ENCODE results near the gene SPECC1L. TPM values are rescaled to one million over a fixed set of nuclear protein-coding genes. Genes with fewer than 3 reads are reported as not detected.

SPECC1L gene, protein sequence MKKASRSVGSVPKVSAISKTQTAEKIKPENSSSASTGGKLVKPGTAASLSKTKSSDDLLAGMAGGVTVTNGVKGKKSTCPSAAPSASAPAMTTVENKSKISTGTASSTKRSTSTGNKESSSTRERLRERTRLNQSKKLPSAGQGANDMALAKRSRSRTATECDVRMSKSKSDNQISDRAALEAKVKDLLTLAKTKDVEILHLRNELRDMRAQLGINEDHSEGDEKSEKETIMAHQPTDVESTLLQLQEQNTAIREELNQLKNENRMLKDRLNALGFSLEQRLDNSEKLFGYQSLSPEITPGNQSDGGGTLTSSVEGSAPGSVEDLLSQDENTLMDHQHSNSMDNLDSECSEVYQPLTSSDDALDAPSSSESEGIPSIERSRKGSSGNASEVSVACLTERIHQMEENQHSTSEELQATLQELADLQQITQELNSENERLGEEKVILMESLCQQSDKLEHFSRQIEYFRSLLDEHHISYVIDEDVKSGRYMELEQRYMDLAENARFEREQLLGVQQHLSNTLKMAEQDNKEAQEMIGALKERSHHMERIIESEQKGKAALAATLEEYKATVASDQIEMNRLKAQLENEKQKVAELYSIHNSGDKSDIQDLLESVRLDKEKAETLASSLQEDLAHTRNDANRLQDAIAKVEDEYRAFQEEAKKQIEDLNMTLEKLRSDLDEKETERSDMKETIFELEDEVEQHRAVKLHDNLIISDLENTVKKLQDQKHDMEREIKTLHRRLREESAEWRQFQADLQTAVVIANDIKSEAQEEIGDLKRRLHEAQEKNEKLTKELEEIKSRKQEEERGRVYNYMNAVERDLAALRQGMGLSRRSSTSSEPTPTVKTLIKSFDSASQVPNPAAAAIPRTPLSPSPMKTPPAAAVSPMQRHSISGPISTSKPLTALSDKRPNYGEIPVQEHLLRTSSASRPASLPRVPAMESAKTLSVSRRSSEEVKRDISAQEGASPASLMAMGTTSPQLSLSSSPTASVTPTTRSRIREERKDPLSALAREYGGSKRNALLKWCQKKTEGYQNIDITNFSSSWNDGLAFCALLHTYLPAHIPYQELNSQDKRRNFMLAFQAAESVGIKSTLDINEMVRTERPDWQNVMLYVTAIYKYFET
- 14.1 and 15.1 TPM in 2 replicates for total RNA-seq (2014; rRNA removed)
- Bru-seq, nascent RNA, result percentile 76 among the genes with signal in this experiment
- BruChase-seq, experiment 1, labeled RNA remaining after a 6-hour chase, result percentile 97 among the genes with signal in this experiment
- BruChase-seq, experiment 2, labeled RNA remaining after a 2-hour chase, result percentile 95 among the genes with signal in this experiment
- long read RNA-seq, full-length matches to known transcripts, result 14 of 65 reads
- long read RNA-seq, partial matches to known transcripts, result 37 of 65 reads
- long read RNA-seq, other reads (novel, unspliced or antisense), result 14 of 65 reads

DNA sequence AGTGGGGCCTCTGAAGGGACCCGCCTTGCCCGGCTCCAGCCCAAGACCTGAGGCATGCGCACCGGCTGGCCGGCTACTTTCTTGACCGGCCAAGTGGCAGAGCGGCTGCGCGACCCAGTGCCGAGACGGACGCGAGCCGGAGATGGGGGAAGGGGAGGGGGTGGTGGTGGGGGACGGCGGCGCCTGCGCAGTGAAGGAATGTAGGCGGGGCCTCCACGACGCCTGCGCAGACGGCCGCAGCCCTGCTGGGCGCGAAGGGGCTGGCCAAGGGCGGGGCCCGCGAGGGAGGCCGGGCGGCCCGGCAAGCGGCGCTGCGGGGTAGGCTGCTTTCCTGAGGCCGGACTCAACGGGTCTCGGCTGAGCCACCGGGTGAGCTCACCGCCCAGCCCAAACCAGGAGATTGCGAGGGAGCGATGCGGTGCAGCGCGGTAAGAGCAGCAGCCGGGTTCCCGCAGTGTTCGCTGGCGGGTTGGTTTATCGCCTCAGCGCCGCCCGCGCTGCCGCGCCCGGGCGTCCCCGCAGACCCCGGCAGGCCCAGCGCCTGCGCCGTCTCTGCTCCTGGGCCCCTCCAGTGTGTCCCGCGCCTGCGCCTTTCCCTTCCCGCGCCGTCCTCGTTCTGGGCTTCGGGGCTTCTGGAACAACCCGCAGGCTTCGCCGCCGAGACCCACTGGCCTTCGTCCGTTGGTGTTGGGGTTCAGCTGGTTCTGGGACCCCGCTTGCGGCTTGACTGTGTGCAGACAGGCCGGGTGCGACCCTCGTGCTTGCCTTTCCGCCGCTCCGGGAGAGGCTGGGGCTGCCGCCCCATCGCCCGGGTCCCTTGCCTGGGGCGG is at the start of gene SPECC1L:
SPECC1L (plus strand) TSS at position 276 of the 830 bp plus-strand sequence. CDS start 31,401 bp downstream, outside the sequence.
- peak; percentile 90 for DNase-seq
- TF ChIP-seq EZH2 (IDR thresholded peaks at IDR 0.05; ENCODE audit: low read length, unreplicated experiment), result no peak
- TF ChIP-seq, protein P1, sequence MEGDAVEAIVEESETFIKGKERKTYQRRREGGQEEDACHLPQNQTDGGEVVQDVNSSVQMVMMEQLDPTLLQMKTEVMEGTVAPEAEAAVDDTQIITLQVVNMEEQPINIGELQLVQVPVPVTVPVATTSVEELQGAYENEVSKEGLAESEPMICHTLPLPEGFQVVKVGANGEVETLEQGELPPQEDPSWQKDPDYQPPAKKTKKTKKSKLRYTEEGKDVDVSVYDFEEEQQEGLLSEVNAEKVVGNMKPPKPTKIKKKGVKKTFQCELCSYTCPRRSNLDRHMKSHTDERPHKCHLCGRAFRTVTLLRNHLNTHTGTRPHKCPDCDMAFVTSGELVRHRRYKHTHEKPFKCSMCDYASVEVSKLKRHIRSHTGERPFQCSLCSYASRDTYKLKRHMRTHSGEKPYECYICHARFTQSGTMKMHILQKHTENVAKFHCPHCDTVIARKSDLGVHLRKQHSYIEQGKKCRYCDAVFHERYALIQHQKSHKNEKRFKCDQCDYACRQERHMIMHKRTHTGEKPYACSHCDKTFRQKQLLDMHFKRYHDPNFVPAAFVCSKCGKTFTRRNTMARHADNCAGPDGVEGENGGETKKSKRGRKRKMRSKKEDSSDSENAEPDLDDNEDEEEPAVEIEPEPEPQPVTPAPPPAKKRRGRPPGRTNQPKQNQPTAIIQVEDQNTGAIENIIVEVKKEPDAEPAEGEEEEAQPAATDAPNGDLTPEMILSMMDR (conservative IDR thresholded peaks at IDR 0.05; ENCODE audit: low read depth, low read length), result no peak
- no peaks in the 10 kb centered on the region for H3K9me2 ChIP-seq (replicated peaks; ENCODE audit: low read length)
- POLR2A ChIA-PET (ENCODE audit: unreplicated experiment), result no interaction called here
- H3K4me3 ChIP-seq (ENCODE audit: low read length), result peak within 1 kb of the TSS; percentile 88
- no peaks in the 10 kb centered on the region for H3F3A ChIP-seq (ENCODE audit: low read length, unreplicated experiment)
- CTCF ChIA-PET, result no interaction called here
- peak within 1 kb of the TSS; percentile 85 for H3K4me2 ChIP-seq (ENCODE audit: low read length)
- peak within 1 kb of the TSS; percentile 57 for H3K27ac ChIP-seq (ENCODE audit: low read length)
- peaks cover 3% of the 10 kb centered on the region; the same call in 1 of the 2 replicates for H4K20me1 ChIP-seq (ENCODE audit: low read length)
- peak within 1 kb of the TSS; percentile 90 for H2AFZ ChIP-seq (ENCODE audit: low read length)
- H3K4me1 ChIP-seq (ENCODE audit: insufficient read depth, low read length), result peaks cover 8% of the 10 kb centered on the region; the same call in 1 of the 2 replicates
- intact Hi-C loops (cut with micrococcal nuclease), result loop anchor here (5.0 kb wide), 1 partner anchor 42 kb away; no protein-coding TSS in a partner anchor
- BruUV-seq (replicated peaks), result no TSS peak
- H3K36me3 ChIP-seq (ENCODE audit: low read depth, low read length), result no peaks in the 10 kb centered on the region
- no peaks in the 10 kb centered on the region for H3K27me3 ChIP-seq (ENCODE audit: low read length)
- ATAC-seq, result peak; percentile 89
- peak within 1 kb of the TSS; percentile 94 for H3K9ac ChIP-seq (ENCODE audit: low read length)
- no peaks in the 10 kb centered on the region for H3K9me3 ChIP-seq (ENCODE audit: low read length)
- peaks cover 46% of the 10 kb centered on the region for H3K79me2 ChIP-seq (ENCODE audit: low read length)

DNA sequence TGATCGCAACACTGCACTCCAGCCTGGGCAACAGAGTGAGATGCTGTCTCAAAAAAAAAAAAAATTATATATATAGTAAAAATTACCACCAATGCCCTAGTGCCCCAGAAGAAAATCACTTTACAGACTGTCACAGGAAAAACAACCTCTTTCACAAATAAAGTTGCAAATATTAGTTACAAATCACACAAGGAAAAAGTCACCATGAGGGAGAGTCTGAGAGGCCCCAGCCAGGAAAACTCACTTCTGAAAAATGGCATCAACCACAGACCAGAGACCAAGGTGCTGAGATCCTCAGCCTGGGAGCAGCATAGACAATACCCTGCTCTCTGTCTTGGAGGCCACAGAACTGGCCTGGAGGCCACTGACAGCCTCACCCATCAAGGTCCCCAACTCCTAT is 46.2 kb upstream of the SPECC1L start:
- Histone ChIP-seq H3K9ac (ENCODE audit: low read length) (no peak overlapping the region), H3K79me2 (ENCODE audit: low read length) (no peaks in the 10 kb centered on the region), H3K9me3 (ENCODE audit: low read length) (no peaks in the 10 kb centered on the region), H3K4me3 (ENCODE audit: low read length) (no peak overlapping the region), H3K4me2 (ENCODE audit: low read length) (no peak overlapping the region), H3F3A (ENCODE audit: low read length, unreplicated experiment) (no peaks in the 10 kb centered on the region), H4K20me1 (ENCODE audit: low read length) (no peaks in the 10 kb centered on the region), H3K36me3 (ENCODE audit: low read depth, low read length) (no peaks in the 10 kb centered on the region), H3K9me2 (replicated peaks; ENCODE audit: low read length) (no peaks in the 10 kb centered on the region), H3K27me3 (ENCODE audit: low read length) (no peaks in the 10 kb centered on the region), H2AFZ (ENCODE audit: low read length) (no peak overlapping the region), H3K27ac (ENCODE audit: low read length) (no peak overlapping the region), H3K4me1 (ENCODE audit: insufficient read depth, low read length) (no peaks in the 10 kb centered on the region)
- TF ChIP-seq EZH2phosphoT487 (IDR thresholded peaks at IDR 0.05; ENCODE audit: borderline replicate concordance, low read length) (no peak), EZH2 (IDR thresholded peaks at IDR 0.05; ENCODE audit: low read length, unreplicated experiment) (no peak)
- TF ChIP-seq, protein P1 (conservative IDR thresholded peaks at IDR 0.05; ENCODE audit: low read depth, low read length), result no peak
- no TSS peak for BruUV-seq (replicated peaks)
- intact Hi-C loops (cut with micrococcal nuclease), result no loop called here
- ChIA-PET POLR2A (ENCODE audit: unreplicated experiment) (no interaction called here), CTCF (no interaction called here)
- ATAC-seq, result no peak
- no peak for DNase-seq

Data from PC-3 (cell line).